ENCODE results near the gene CTNNBL1.

DNA sequence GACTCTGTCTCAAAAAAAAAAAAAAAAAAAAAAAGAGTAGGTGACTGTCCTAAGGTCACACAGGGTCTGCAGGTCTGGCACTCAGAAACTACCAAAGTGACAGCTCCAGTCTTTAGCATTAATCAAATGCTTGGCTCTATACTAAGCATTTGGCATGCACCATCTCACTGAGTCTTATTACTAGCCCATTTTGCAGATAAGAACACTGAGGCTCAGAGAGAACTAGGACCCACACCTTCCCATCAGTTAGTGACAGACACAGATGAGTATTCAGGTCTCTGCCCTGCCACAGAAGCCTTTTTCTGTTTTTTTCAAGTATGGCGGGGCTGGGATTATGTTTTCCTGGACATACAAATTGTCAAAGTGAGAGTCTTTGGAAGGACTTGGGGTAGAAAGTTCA lies 186.0 kb downstream of the CTNNBL1 start:
- TF ChIP-seq CTCF (IDR thresholded peaks at IDR 0.05; ENCODE audit: insufficient read depth, low read depth, low read length) = no peak
- TF ChIP-seq EZH2 (IDR thresholded peaks at IDR 0.05; ENCODE audit: insufficient read depth, low read length) = no peak
